HG03520 (cell line): ENCODE results near the gene TRIO.
"Not testable (repeated sequence)": the region's sequence is repeated elsewhere in the genome, so short reads cannot be mapped to it uniquely, and the experiment has no call there.

Source experiments
- ATAC-seq: cut with Tn5 transposase; IDR thresholded peaks from one replicate; pipeline ENCODE4 v1.9.1; 2021; ENCODE audit warnings: mild to moderate bottlenecking, moderate library complexity; ENCODE audit not compliant: unreplicated experiment

The TRIO gene

DNA sequence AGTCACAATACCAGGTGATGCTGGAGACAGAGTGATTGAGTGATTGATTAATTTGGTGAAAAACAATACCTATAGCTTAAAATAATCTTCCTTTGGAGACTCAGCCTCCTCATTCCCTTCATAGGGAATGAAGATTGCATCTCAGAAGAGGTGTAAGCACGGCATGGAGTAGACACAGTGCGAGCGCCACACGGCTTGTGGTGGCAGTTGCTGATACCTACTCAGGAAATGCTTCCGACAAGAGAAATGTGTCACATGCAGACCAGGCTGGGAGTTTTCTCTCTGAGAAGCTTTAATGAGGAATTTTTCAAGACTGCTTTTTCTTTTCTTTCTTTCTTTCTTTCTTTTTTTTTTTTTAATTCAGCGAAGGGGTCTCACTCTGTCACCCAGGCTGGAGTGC is 226.6 kb downstream of the TRIO start:
- ATAC-seq: no peak

DNA sequence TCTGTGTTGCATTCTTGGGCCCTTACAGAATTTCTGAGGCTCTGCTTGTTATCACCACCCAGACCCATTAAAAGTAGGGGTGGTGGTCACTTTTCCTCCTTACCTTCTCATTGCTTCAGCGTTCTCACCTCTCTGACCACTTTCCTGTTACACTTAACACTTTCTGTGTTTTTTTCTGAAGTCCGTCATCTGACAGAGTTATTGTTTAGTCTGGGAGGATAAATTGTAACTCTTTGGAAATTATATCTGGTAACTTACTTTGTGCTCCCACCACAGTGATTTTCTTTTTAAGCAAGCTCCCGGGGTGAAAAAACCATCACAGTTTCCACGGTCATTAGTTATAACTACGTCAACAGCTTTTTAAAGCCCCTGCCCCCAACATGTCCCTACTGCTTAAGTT is 227.2 kb downstream of the TRIO start:
- ATAC-seq: no peak

DNA sequence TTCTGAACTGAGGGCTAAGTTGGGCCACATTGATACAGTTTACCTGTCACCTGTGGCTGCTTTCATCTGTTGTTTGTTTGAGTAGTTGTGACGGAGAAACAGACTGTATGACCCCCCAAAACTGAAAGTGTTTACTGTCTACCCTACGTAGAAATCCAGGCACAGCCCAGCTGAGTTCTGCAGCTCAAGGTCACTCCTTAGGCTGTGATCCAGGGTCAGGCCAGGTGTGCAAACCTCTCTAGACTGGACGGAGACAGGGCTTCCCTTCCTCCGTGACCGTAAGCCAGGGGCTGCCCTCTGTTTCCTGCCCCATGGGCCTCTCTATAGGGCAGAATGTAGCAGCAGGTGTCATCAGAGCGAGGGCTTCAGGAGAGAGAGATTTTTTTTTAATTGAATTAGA is 230.5 kb downstream of the TRIO start:
- ATAC-seq: no peak

DNA sequence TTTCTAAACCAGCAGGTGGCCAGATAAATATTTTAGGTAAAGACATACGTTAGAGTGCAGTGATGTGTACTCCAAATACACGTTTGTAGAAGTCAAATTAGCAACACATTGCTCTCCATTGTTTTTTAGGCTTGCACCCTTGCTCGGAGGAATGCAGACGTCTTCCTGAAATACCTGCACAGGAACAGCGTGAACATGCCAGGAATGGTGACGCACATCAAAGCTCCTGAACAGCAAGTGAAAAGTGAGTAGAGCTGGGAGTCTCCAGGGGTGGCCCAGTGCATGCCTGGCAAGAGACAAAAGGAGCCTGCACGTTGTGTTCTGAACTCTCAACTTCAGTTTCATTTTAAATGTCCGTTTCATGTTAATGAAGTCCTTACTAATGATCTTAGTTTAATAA is 231.0 kb downstream of the TRIO start:
- ATAC-seq: no peak

DNA sequence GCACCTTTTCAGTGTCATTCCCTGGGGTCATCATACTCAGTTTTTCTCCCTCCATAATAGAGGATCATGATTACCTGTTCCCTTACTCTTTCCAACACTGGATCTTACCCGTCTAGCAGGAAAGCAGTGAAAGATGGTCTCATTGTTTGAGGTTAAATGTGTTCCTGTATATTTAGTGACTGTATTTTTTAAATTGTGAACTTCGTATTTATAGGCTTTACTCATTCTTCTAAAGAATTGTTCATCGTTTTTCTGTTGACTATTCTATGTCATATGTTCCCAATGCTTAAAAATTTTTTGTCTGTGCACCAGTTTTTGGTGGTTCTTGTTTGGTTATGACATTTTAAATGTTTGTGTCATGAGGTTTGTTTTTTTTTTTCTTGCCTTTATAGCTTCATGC is 233.6 kb downstream of the TRIO start:
- no peak for ATAC-seq

DNA sequence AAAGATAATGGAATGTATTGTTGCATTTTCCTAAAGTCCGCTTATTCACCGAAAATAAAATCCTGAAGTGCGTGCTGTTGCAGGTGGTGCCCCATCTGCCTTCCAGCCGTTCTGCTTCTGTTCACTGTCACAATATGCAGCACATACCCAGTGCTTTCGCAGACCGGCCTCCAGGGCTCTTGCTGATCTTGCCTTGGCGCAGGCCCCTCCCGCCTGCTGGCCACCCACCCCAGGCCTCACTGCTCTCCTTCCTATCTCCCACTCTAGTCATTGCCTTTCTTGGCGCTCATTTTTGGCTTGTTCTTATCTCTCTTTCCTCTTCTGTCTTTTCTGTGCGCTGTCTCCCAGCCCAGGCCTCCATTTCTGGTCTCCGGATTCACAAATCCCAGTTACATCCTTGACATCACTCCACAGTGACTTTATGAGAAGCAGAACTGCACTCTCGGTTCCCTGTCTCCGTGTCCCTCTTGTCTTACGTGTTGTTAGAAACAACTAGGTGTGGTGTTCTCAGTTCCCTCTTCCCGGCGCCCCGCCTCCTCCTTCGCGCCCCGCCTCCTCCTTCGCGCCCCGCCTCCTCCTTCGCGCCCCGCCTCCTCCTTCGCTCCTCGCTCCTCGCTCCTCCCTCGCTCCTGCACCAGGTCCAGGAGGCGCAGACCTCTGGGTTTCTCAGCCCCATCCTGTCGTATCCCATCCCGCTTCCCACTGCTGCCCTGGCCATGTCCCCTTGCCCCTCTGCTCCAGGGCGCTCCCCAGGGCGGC is 236.8 kb downstream of the TRIO start:
- ATAC-seq: no peak

DNA sequence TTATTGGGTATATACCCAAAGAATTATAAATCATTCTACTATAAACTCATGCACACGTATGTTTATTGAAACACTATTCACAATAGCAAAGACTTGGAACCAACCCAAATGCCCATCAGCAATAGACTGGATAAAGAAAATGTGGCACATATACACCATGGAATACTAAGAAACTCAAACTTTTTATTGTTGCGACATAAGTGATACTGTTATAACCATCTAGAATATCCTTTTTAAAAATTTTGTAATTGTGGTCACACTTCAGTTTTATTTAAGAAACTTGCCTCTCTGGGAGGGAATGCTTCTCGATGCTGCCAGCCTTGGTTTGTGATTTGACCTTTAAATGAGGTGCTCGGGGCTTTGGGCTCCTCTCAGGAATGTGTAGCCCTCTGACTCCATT is 237.6 kb downstream of the TRIO start:
- no peak for ATAC-seq

DNA sequence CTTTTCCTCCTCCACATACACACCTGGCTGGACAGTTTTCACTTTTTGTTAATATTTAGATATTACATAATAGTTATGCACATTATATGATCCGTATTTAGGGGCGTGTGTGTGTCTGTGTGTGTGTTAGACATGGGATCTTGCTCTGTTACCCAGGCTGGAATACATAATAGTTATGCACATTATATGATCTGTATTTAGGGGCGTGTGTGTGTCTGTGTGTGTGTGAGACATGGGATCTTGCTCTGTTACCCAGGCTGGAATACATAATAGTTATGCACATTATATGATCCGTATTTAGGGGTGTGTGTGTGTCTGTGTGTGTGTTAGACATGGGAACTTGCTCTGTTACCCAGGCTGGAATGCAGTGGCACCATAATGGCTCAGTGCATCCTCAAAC is 239.5 kb downstream of the TRIO start:
- no peak for ATAC-seq

DNA sequence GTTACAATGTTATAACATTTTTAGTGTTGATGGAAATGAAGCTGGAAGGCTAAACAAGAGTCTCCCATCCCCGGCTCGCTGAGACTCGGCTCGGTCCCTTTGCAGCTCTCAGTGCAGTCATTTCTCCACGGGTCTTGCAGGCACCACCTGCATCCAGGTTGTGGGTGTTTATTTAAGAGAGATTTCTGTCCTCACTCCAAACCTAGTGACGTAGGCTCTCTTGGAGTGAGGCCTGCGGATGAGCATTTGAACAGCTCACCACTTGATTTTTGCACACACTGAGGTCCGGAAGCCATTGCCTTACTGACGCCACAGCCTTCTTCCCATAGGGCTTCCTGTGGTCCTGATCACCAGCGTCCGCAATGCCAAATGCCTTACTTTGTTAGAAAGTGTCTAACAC is 240.8 kb downstream of the TRIO start:
- no peak for ATAC-seq

DNA sequence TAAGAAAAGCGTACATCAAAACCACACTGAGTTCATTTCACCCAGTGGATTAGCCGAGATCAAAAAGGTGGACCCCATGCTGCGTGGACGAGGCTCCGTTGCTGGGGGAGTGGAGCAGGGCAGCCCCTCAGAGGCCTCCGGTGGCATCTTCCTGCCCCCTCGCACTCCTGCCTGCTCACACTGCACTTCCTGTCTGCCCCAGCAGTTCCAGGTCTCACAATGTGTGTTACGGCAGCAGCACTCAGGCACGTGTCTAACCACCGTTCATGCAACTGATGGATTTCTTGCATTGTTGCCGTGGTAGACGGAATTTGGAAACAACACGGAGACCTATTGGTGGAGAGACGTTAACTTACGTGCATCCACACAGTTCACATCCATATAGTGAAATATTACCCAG is 241.9 kb downstream of the TRIO start:
- ATAC-seq: no peak

DNA sequence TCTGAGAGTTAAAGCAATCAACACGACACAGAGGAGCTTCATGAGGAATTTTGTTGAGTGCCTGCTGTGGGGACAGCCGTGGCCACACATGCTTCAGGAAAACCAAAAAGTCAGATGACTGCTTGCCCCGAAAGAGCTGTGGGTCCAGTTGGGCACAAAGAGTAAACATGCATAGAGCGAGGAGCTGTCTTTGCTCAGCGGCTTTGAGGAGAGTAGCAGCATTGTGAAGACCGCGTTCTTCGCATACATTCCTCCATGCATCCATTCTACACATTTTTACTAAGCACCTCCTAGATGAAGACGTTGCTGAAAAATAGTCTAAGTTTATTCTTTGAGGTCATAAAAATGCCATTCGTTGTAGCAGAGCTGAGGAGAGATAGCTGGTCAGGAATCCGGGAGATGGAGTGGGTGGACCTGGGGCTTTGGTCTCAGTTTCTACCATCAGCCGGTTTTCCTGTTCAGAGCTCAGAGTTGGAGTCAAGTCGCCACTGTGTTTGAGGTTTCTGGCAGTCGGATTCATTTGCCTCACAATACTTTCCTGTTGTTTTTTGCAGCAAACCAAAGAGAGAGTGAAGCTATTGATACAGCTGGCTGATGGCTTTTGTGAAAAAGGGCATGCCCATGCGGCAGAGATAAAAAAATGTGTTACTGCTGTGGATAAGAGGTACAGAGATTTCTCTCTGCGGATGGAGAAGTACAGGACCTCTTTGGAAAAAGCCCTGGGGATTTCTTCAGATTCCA is 243.9 kb downstream of the TRIO start:
- no peak for ATAC-seq

DNA sequence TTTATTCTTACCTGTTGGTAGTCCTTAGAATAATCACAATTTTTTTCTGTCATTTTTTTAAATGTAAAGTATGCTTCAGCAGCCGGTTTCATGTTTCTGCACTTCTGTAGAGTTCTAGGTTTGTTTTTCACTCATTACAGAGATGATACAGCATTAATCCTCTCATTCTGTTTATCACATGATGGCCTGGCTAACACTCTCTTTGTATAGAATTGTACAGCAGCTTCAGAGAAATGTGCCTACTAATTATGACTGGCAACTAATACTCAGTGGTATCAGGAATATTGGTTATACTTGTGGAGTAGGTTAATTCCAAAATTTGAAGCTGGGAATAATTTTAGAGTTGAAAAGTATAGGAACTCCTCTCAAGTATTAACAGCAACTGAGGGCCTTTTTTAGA is 245.6 kb downstream of the TRIO start:
- no peak for ATAC-seq

DNA sequence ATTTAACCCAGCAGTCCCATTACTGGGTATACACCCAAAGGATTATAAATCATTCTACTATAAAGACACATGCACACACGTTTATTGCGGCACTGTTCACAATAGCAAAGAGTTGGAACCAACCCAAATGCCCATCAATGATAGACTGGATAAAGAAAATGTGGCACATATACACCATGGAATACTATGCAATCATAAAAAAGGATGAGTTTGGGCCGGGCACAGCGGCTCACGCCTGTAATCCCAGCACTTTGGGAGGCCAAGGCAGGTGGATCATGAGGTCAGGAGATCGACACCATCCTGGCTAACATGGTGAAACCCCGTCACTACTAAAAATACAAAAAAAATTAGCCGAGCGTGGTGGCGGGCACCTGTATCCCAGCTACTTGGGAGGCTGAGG is 249.4 kb downstream of the TRIO start:
- not testable (repeated sequence) for ATAC-seq

DNA sequence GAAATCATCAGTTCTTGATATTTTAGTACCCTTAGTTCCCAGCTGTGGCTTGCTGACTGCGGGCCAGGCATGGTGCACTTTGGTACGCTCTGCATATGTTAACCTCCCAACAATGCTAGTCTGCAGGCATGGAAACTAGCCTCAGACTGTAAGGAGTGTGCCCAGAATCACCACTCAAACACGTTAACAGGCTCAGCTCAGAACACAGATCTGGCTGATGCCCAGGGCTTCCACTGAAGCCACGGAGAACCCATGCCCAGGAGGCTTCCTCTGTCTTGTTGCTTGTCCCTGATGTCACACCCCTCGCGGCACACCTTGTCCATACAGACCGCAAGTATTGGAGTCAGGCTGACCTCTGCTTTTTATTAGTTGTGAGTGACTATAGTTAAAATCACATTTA is 251.2 kb downstream of the TRIO start:
- ATAC-seq: no peak

DNA sequence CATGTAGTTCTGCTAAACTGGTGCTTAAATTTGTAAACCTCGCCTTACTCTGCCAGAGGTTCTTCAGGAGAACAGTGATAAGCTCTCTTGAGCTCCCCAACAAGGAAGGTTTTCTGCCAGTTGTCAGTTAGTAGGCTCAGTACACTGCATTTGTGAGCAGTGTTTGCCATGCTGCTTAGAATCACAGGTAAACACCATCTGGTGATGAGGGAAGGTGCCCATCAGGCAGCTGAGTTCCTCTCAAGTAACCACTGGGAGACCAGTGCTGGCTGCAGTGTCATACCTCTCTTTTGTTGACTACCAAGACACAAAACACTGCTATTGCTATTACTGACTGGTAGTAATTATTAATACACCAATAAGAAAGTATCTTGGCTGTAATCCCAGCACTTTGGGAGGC is 252.3 kb downstream of the TRIO start:
- ATAC-seq: no peak

DNA sequence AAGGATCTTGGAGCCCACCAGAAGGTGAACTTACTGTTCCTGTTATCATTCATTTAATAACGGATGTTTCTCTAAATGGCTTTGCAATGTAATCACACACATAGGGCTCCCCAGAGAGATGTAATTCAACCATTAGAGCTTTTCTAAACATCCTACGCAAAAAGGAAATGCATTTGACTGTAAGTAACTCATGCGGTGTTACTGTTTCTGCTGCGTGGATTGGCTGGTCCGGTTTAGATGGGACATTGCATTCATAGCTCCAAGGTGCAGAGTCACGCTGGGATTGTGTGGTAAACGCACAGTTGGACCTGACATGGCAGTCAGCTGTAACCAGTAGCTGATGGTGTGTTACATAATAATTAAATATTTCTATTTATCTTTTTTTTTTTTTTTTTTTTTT is 252.9 kb downstream of the TRIO start:
- ATAC-seq: no peak

DNA sequence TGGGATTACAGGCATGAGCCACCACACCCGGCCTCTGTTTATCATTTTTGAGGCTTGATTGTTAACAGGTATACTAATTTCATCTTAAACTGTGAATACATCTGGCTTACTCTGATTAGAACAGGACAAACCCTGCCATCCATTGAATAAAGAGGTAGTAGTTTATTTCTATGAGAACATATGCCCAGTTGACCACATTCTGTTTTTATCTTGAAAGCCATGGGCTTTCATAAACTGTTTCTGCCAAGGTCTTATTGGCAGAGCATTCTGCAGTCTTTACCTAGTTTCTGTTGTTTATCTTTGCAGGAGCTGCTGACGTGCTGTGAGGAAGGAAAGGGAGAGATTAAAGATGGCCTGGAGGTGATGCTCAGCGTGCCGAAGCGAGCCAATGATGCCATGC is 253.6 kb downstream of the TRIO start:
- ATAC-seq: no peak

DNA sequence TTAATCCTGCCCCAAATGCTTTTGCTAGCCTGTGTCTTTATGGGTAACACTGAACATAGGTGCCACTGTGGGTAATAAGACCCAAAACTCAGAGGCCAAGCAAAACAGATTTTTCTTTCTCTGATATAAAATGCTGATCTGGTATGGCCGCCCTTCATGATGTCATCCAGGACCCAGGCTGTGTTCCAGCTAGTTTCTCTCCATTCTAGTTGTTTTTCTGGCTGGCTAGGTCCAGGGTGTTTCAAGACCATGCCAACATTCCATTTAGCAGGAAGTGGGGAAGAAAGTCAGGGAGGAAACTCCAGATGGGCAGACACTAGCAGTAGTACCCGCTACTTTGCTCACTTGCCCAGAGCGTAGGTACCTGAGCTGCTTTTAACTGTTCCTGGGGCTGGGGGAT is 254.6 kb downstream of the TRIO start:
- ATAC-seq: no peak

DNA sequence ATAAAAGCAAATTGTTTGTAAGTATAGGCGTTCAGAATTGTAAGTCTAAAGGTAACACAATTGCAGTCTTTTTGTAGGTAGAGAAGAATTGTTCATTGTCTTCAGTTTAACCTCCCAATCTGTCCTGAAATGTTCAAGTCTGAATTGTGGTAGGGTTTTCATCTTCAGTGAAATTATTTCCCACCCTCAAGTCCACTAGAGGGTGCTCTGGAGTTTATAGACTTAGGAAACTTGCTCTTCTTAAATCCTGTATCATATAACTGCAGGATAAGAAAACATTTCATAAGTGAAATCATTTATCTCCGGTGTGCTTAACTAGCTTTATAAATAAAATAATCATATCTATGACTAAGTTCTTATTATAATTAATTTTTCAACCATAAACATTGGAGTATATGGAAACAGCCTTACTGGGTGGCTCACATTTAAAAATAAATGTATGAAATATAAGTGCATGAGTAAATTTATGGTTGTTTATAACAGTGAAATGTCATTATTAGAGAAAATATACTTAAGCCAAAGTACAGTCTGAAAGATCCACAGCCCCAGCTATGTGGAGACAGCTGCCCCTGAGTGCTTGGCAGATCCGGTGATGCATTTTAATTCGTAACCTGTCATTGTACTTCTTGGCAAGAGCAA is 256.0 kb downstream of the TRIO start:
- ATAC-seq: no peak

DNA sequence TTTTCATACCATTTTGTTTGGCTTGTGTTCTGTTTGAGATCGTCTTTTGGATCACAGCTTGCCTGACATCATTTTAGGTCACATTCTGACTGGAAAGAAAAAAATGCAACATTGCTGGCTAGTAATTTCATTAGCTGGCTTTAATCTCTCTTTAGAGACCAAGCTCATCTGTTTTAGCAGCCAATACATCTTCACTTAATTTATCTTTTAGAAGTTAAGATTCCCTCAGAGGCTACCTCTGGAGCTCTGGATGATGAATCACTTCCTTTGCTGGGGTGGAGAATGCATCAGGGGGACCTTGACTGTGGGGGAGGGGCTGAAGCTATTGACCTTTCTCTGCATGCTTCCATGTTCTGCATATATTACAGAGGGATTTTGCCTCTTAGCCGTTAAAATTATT is 256.9 kb downstream of the TRIO start:
- no peak for ATAC-seq

DNA sequence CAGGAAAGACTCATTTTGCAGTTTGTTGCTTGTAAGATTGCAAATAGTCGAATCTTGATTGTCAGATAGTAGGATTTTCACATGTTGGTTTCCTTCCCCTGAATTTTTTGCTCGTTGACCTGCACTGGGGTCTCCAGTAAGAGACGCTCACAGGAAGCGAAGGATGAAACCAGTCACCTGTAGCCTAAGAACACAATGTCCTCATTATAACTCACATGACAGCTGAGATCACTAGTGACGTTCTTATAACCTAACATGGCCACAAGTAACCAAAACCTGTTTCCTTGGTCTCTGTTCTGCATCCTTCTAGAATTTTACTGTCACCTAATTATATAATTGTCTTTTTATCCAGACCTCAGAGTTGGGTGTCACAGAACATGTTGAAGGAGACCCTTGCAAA is 257.5 kb downstream of the TRIO start:
- no peak for ATAC-seq

DNA sequence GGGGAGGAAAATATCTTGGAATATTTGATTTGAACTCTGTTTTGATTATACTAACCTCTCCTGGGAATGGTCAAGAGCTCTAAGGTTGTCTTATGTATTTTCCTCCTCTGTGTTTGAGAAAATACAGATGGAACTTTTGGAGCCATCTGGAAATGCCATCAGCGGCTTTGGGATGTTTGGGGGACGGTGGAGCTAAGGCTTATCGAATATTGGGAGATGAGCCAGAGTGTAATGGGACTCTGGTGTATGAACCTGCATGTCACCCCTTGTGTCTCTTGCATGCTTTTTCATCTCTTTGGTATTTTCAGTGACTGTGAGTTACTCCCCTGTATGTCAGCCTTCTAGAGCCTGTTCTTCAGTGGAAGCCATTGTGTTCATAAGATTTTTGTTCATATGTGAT is 258.5 kb downstream of the TRIO start:
- ATAC-seq: no peak
